CD4-positive, alpha-beta T cell treated with Interleukin-17A for 1 hour (primary cell): ENCODE measurements around the gene ARHGAP20.
"Not testable (repeated sequence)": the region's sequence is repeated elsewhere in the genome, so short reads cannot be mapped to it uniquely, and the experiment has no call there.

ENCODE experiments used
- DNase-seq: peaks from one replicate; pipeline ENCODE4 v3.0.0-alpha.2; 2020

ARHGAP20 gene

DNA sequence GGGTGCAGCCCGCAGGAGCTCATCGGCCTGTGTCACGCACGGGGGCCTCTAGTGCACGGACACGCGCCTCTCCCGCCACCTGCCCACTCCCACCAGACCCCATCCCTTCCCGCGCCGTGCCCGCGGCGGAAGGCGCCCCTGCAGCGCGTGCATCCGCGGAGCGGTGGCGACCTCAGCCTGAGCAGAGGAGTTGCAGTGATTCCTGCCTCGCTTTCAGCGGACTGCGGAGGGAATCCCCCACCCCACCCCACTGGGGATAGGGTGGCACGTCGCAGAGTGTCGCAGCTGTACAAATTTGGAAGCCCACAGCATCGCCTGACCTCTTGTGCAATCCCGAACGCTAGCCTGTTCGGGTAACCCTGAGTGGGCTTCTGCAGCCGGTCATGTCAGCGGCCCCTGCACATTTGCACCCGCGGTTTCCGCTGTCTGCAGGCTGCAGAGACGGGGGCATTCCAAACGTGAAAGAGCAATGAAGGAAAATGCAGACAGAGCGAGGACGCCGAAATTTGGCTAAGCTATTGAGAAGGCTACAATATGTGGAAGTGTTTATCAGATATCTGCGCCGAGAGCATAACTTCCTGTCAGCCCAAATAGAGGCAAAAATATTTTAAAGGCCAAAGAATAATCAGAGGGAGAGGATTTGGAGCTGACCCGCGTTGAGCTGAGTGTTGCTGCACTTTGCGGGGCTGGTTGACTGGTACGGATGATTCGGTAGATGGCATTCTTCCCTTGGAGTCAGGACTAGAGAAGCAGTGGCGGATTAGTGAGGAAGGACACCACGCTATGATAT, 617 bp upstream of the ARHGAP20 start:
- DNase-seq, result no peak

DNA sequence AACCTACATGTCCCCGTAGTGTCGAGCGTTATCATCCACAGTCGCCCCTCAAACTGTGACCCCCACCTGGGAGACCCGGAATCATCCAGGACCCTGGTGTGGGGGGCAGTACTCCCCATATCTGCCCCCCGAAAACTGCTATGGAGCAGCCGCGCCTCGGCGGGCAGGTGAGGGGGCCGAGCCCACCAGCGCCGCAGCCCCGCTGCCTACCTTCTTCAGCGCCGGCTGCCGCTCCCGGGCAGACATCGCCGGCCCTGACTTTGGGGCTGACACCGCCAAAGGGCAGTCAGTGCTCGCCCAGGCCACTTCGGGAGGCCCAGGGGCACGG, 825 bp downstream of the ARHGAP20 start:
- no peak for DNase-seq

DNA sequence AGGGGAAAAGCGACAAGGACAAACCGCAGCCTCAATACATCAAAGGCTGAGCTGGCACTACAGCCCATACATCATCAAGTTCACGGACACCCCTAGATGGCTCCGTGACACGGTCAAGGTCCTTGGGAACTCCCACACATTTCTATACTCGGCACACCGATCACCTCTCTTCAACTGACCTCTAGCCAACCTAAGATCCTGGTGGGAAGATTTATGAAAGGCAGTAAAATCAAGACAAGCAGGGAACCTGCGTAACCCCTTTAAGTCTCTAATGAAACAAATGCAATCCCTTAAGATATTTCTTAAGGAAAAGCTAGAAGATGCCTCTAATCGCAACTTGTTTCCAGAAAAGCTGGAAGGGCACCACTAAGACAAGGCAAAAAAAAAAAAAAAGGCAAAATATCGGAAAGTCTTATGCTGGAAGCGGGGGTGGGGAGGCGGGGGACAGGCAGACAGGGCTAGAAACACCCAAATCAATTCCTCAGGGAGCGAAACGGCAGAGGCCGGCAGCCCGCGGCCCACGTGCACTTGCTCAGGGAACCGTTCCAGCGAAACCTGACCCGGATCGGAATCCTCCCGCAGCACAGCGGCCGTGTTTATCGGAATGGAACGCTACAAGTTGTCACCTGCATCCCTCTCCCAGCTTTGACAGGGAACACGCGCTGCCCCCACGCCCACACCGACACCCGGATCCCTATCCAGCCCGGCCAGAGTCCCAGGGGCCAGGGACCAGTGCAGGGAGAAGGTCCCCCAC, 1.4 kb downstream of the ARHGAP20 start:
- DNase-seq, result no peak

DNA sequence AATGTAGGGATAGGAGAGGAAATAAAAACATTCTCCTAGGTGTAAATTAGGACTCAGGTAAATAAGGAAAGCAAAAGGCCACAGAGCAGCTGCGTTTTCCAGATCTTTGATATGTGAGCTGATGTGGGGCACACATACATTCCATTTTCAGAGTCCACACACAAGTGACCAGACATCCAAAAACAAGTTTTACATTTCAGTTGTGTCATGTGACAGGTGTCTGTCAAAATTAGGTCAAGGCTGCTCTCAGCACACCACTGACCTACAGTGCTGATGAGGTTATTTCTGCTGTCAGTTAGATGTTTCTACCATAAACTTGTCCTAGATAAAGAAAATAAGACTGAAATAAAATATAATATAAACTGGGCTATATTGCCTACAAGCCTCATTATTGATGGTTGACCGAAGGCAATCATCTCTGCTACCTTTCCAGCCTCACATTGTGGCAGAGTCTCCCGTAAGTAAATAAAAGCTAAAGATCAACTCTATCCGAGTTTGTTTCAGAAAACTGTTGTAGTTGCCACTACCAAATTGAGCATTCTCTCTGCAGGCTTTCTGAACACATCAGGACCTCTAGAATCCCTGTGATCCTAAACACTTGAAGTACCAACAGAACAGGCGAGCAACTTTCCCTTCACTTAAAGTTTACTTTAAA, 7.9 kb downstream of the ARHGAP20 start:
- DNase-seq, result no peak

DNA sequence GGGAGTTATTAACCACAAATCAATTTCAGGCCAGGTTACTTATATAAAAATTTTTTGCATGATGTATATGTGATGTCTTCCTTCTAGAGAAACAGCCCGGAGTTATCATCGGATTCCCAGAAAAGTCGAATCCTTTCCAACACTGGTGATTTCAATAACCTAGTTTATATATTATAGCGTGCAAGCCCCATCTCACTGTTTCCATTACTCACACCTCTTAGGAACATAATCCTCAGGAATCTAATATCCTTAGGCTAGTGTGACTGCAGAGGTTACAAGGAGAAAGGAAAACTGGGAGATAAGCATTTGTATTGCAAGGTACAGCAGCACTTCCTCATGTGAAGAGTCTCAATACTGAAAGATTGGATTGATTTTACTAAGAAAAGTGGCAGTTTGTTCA, 20.3 kb downstream of the ARHGAP20 start:
- DNase-seq, result no peak

DNA sequence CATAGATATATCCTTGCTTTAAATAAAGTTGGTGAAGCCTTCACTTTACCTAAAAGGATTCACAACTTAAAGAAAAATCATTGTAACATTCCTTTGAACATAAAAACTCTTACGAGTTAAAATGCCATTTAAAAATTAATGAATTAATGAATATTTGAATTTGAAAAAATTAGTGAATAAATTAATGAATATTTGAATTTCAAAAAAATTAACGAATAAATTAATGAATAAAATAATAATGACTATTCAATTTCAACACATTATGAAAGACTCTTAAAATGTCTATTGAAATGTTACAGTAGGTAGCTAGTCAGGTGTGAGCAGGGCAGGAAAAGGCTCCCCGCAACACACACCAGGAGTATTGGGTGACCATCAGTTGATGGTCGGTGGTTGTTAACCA, 22.9 kb downstream of the ARHGAP20 start:
- DNase-seq, result no peak

DNA sequence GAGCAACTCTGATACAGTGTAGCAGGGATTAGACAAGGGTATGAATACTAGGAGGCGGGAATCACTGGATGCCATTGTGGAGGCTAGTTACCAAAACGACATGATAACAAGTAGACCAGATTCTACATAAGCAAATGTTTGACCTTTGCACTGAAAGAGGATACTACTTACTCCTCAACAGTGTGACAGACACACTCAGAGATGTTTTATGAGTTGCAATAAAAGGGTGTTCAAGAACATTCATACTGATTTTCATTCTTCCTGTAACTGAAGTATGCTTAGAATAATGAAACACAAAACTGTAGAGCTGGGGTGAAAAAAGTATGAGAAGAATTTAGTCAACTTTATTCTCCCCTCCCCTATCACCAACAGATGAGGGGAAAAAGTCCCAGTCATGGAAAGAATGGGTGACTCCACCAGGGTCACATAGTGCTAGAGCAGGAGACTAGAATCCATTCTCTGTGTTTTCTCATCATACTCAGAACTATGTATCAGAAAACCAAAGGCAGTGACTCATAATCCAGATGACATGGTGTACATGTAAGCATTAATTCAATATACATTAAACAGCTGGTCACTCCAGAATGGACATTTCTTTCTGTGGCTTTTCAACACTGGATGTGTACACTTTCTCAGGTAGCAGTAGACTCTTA, 32.8 kb downstream of the ARHGAP20 start:
- DNase-seq, result no peak

DNA sequence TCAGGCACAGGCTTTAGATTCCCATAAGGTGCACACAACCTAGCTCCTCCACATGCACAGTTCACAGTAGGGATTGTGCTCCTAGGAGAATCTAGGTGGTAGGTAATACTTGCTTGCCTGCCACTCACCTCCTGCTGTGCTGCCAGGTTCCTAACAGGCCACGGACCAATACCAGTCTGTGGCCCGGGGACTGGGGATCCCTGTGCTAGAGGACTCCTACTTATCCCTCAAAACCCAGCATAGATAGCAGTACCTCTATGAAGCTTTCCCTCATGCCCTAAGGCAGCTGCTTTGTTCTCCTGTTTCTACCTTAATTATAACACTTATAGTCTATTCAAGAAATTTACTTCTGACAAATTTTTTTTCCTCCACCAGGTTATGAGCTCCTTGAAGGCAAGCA, 36.7 kb downstream of the ARHGAP20 start:
- DNase-seq, result no peak

DNA sequence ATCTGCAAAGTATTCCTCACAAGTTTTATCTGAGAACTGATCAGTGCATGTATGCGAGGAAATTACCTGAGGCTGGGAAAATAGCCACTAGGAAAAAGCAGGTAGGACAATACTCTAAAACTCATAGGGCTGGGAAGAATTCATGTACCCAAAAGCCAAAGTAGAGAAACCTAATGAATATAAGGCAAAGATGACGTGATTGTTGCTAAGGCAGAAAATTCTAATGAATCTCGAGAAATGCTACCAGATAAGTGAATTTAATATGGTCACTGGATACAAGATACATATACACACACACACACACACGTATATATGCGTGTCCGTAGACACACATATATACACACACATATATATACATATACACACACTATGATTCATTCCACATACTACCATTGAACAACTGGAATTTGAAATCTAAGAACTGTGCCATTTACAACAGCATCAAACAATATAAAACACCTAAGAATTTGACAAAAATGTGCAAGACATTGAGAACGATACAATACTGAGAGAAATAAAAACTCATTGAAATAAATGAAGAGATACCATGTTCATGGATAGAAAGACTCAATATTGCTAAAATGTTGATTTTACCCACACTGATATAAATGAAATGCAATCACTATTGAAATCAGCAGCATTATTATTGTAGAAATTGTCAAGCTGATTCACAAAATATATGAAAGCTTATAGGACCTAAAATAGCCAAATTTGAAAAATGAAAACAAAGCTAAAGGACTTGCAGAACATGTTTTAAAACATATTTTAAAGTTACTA, 46.4 kb downstream of the ARHGAP20 start:
- DNase-seq, result no peak

DNA sequence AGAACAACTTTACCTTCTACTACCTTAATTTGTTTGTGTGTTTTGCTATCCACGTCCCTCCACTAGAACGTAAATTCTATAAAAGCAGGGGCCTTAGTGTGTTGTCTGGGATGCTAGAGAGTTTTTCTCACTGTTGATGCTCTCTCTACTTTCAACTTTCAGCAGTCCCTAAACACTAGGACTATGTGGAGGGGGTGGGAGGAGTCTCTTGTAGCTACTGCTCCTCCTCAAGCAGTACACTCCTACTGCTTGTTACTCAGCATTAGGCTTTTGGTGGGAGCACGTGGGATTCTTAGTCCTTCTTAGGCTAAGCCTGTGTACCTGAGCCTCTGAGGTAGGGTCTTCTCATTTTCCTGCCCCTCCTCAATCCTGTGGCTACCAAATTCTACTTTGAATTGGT, 56.3 kb downstream of the ARHGAP20 start:
- DNase-seq, result no peak

DNA sequence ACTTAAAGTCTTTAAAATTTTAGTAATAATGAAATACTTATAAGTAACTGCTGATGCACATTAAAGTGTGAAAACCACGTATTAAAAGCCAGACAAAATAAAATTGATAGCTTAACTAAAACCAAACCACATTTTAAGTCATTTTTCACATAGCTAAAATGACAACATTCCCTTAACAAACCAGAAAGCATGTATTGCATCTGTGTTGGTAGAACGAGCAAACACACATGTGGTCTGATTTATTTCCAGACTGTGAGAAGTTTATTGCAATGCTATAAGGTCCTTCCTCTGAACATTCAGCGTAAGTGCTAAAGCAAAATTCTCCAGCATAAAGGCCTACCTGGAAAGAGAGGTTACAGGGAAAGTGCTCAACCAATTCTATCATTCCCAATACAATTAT, 57.8 kb downstream of the ARHGAP20 start:
- no peak for DNase-seq

DNA sequence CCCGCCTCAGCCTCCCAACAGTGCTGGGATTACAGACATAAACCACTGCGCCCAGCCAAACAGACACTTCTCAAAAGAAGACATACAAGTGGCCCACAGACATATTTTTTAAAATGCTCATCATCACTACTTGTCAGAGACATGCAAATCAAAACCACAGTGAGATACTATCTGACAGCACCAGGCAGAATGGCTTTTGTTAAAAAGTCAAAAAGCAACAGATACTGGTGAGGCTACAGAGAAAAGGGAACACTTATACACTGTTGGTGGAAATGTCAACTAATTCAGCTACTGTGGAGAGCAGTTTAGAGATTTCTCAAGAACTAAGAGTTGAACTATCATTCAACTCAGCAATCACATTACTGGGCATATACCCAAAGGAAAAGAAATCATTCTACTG, 67.0 kb downstream of the ARHGAP20 start:
- DNase-seq, result no peak

DNA sequence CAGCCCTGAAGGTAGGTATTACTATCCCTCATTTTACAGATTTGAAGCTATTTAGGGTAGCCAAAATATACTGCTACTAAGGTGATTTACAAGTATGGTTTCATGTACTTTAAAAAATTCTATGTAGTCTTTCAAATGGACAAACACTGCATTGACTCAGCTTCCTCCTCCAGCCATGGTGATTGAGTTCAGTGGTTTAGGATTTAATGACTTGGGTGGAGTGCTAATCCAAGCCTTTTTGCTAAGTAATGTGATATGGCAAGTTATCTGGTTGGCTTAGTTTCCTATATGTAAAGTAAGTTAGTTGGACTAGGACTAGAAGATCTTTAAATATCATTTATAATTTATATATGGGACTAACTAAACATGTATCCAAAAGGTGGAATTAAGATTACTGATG, 77.9 kb downstream of the ARHGAP20 start:
- DNase-seq, result no peak

DNA sequence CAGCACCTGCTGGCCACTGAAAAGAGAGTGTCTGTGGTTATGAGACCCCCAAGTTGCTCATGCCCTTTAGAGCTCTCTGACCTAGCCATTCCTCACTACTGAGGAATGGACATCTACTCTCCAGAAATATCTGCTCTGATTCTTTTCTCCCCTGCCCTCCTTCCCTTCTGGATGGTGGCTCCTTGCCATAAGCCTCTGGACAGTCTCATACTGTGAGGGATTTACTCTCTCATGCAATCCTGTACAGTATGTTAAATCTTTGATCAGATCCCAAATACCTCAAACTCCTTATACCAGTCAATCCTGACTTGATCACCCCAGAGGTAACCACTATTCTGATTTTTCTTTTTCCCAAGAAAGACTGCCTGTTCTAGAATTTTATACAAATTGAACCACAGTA, 80.7 kb downstream of the ARHGAP20 start:
- DNase-seq, result no peak

DNA sequence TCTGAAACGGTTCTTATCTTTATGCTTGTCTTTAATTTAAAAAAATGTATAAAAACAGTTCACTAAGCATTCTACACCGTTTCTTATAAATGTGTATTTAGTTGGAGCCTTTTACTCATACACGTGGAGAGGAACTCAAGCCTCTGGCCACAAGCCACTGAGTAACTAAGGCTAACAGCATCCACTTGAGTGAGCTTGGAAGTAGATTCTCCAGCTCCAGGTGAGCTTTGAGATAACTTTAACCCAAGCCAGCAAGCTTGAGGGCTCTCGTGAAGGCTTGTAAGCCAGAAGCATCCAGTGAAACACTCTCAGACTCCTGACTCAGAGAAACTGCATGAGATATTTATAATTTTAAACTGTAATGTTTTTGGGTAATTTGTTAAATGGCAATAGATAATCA, 82.6 kb downstream of the ARHGAP20 start:
- no peak for DNase-seq

DNA sequence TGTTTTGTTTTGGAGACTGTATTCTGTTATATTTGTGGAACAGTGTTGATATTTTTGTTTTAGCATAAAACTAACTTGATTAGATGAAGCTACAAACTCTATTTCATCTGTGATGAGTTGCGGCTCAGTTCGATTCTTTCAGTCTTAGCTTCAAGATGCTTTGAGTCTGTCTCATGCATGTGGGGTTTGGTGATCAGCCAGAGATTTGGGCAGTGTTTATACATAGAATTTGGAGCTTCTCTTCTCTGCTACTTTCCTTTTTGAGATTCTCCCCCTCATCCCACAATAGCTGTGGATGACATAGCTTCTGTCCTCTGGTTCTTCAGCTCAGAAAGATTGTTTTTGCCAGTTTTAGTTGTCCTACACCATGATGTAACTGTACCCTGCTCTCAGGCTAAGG, 90.4 kb downstream of the ARHGAP20 start:
- no peak for DNase-seq

DNA sequence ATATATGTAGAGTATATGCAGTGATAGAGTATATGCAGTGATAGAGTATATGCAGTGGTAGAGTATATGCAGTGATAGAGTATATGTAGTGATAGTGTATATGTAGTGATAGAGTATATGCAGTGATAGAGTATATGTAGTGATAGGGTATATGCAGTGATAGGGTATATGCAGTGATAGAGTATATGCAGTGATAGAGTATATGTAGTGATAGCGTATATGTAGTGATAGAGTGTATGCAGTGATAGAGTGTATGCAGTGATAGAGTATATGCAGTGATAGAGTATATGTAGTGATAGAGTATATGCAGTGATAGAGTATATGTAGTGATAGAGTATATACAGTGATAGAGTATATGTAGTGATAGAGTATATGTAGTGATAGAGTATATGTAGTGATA, 92.9 kb downstream of the ARHGAP20 start:
- DNase-seq, result not testable (repeated sequence)

DNA sequence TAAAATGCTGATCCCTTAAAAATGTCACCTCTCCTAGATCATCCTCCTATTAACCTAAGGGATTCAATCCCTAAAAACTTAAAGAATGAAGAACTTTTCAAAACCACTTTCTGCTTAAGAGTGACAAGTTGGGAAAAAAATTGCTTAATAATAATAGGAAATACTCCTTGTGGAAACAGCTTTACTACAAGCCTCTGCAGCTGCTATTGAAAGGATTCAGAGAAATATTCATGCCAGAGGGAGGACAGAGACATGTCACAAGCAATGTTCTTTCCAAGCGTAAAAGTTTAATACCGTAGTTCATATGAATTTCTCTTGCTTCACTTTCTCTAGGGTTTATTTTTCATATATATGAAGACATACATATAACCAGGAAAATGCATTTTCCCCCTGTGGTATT, 98.2 kb downstream of the ARHGAP20 start:
- no peak for DNase-seq

DNA sequence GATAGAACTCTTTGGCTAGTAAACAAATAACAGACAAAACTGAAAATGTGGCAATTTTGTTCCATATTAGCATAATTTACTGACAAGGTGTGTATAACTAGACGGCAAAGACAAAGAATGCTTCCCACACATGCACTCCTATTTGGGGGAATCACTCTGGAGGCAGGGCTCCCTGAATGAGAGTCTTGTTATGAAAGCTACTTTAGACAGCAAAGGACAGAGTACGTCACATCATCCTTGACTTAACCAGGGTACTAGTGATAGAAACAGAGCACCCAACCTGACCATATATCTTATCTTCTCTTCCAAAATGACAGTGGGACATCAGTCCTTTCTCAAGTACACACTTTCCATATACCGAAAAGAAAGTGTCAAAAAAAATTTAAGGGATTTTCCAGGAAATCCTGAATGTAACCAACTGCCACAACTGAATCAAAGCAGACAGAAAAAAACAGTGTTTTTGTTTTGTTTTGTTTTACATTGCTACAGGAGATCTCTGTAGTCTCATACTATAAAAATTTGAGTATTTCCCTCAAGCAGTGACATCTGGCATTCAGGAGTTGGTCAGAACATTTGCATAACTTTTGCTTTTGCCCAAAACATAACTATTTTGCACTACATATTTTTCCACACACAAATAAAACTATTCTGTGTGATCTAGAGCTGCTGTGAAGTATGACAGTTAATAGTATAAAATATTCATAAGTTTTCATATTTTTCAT, 98.9 kb downstream of the ARHGAP20 start:
- DNase-seq, result no peak

DNA sequence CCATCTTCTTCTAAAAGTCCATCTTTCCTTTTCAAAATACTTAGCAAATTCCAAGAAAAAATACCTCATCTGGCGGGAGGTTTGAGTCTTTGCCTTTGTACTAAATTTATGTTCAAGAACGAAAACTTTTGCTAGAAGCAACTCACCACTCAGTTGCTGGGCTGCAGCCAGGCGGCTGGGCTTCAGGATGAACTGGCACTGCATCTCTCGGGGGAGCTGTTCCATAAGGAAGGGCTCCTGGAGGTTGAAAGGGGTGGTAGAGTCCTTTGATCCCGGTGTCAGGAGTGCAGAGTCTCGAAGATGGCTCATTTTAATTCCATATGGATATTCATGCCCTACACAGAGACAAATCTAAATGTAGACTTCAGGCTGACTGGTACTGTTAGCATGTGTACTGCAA, 105.8 kb downstream of the ARHGAP20 start:
- DNase-seq, result no peak

DNA sequence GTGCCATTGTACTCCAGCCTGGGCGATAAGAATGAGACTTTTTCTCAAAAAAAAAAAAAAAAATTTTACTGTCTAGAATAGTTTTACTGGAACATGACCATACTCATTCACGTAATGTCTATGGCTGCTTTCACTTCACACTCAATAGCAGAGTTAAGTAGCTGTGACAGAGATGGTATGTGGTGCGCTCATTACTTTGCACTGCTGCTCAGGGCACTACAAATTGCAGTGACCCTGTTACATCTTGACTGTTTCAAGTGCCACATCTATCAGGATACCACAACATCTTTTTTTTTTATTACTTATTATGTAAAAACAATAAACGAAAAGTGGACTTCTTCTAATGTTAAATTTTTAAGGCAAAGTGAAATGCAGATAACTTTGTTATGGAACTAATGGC, 110.3 kb downstream of the ARHGAP20 start:
- no peak for DNase-seq

DNA sequence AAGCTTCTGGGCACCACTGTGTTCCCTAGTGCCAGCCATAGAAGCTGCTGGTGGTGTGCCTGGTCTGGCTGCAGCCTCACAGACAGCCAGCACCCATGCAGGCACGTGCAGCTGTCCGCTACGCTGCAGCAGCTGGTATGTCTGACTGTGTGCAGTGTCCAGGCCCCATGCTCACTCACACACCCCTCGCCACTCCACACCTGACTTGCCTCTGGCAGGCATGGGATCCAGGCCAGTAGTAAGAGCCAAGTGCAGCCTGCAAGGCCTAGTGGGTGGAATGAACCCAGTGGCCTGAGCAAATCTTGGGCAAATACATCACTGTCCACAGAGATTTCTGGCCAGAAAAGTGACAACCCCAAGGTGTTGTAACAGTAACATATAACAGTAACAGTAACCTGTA, 111.9 kb downstream of the ARHGAP20 start:
- DNase-seq, result no peak
